ENCODE results near the gene CALU.

CALU gene

GRCh38 chr7:128790315-128791041 lies 51.3 kb downstream of the CALU start:
- DNase-seq = no peak

GRCh38 chr7:128791121-128791971 lies 52.2 kb downstream of the CALU start, which contains the start of gene CCDC136:
CCDC136 (plus strand) TSS chr7:128791968; CDS start chr7:128792412, 444 bp downstream.
- DNase-seq = peak; percentile 70

GRCh38 chr7:128791972-128792327 lies 52.8 kb downstream of the CALU start:
- DNase-seq = peak; percentile 39

- DNase-seq = no peak
These were observed 53.5 kb downstream of the CALU start for GRCh38 chr7:128792471-128793180.

- DNase-seq = no peak
These were observed 54.0 kb downstream of the CALU start for GRCh38 chr7:128793181-128793547.

GRCh38 chr7:128794020-128794419 lies 54.9 kb downstream of the CALU start:
- DNase-seq = no peak

GRCh38 chr7:128794436-128794835 lies 55.3 kb downstream of the CALU start:
- DNase-seq = no peak

- DNase-seq = no peak
These were observed 56.0 kb downstream of the CALU start for GRCh38 chr7:128795129-128795528.

- DNase-seq = peak; percentile 92
These were observed 57.2 kb downstream of the CALU start for GRCh38 chr7:128796327-128796726.

GRCh38 chr7:128799451-128799850 lies 60.3 kb downstream of the CALU start:
- no peak for DNase-seq

- no peak for DNase-seq
These were observed 61.4 kb downstream of the CALU start for GRCh38 chr7:128800567-128800966.

GRCh38 chr7:128801003-128801402 lies 61.8 kb downstream of the CALU start:
- no peak for DNase-seq

- DNase-seq = no peak
These were observed 62.7 kb downstream of the CALU start for GRCh38 chr7:128801667-128802418.

- DNase-seq = no peak
These were observed 65.3 kb downstream of the CALU start for GRCh38 chr7:128804484-128804883.

- DNase-seq = no peak
These were observed 66.1 kb downstream of the CALU start for GRCh38 chr7:128805225-128805624.

GRCh38 chr7:128807191-128807590 lies 68.0 kb downstream of the CALU start:
- no peak for DNase-seq

- no peak for DNase-seq
These were observed 70.2 kb downstream of the CALU start for GRCh38 chr7:128809363-128809762.

GRCh38 chr7:128810473-128810872 lies 71.3 kb downstream of the CALU start:
- peak; percentile 26 for DNase-seq

- DNase-seq = no peak
These were observed 71.8 kb downstream of the CALU start for GRCh38 chr7:128810997-128811396.

GRCh38 chr7:128811631-128812430 lies 72.7 kb downstream of the CALU start:
- no peak for DNase-seq

GRCh38 chr7:128812514-128813168 lies 73.5 kb downstream of the CALU start:
- DNase-seq = peak; percentile 10

Data from fibroblast of skin of right biceps (primary cell).